K562 (cell line): Measurements from ENCODE around the gene TESK2. TPM values are rescaled to one million over a fixed set of nuclear protein-coding genes. Genes with fewer than 3 reads are reported as not detected.

Source experiments
- ATAC-seq: fragments of 200-7000 bp; cut with Tn5 transposase; 3 replicates; pipeline ENCODE4 v1.9.1; 2020; ENCODE audit warnings: moderate library complexity
- BruUV-seq: library from RNA; stranded (reverse); fragments of 400-500 nt; replicated peaks from 2 replicates; lab custom pipeline; 2021; lab: Mats Ljungman, UMichigan
- CTCF ChIA-PET: fragments of 300-600 bp; formaldehyde crosslinking; extraction: SDS; loops from one replicate; lab custom pipeline; 2021; ENCODE audit warnings: low intra/inter-chr PET ratio; lab: Yijun Ruan, JAX
- POLR2A ChIA-PET: fragments of 300-600, 350-650 bp; sonication (Branson Sonifier 250); formaldehyde crosslinking; extraction: SDS; loops from one replicate; lab custom pipeline; 2021; ENCODE audit warnings: antibody characterized with exemption, inconsistent platforms; lab: Yijun Ruan, JAX
- DNase-seq, 4 experiments: peaks; one replicate each; pipeline versions ENCODE4 v3.0.0 to v3.0.0-alpha.2; 2011 to 2018; ENCODE audit warnings: low spot score in 3 of 4, mixed read lengths in 3 of 4; ENCODE audit errors: extremely low read depth in 1 of 4
- FAIRE-seq: peaks from 2 replicates; lab custom pipeline; 2011; peaks lifted over from hg19 to GRCh38; lab: Jason Lieb, UNC
- H2AFZ ChIP-seq: 2 replicates; pipeline ENCODE4 v1.6.0; 2011; ENCODE audit warnings: low read depth, low read length, control low read depth, inconsistent platforms
- H3K27ac ChIP-seq: fragments of 200-600 bp; 3 replicates; pipeline ENCODE4 v1.8.0; 2011; ENCODE audit warnings: low read depth, mild to moderate bottlenecking, control low read depth, inconsistent platforms, low read length, moderate library complexity, mixed read lengths; ENCODE audit errors: extremely low read depth
- H3K27me3 ChIP-seq, 2 experiments: fragments of 300-600 bp in 1 of 2; 2 replicates in 1 of 2; 3 replicates in 1 of 2; pipeline versions ENCODE4 v1.6.0 to v1.8.0; 2011; ENCODE audit warnings: inconsistent platforms in 2 of 2, low read length in 2 of 2, mild to moderate bottlenecking in 1 of 2, mixed read lengths in 1 of 2, moderate library complexity in 1 of 2; ENCODE audit not compliant: control insufficient read depth in 2 of 2, insufficient read depth in 2 of 2
- H3K36me3 ChIP-seq: fragments of 300-600 bp; 3 replicates; pipeline ENCODE4 v1.8.0; 2011; ENCODE audit warnings: mild to moderate bottlenecking, low read length, inconsistent platforms; ENCODE audit not compliant: control insufficient read depth, insufficient read depth
- H3K4me1 ChIP-seq, 2 experiments: fragments of 200-600 bp in 1 of 2; replicated peaks in 1 of 2; 2 replicates in 1 of 2; 3 replicates in 1 of 2; pipeline versions ENCODE4 v1.5.1 to v1.8.0; 2011; ENCODE audit warnings: inconsistent platforms in 2 of 2, low read length in 2 of 2, mild to moderate bottlenecking in 1 of 2, mixed read lengths in 1 of 2, moderate library complexity in 1 of 2; ENCODE audit not compliant: control insufficient read depth in 2 of 2, insufficient read depth in 2 of 2
- H3K4me2 ChIP-seq: 2 replicates; pipeline ENCODE4 v1.6.1; 2011; ENCODE audit warnings: low read length, control low read depth, inconsistent platforms, mixed read lengths; ENCODE audit not compliant: insufficient read depth
- H3K4me3 ChIP-seq: fragments of 200-600 bp; sonication (generic), shearing (Covaris generic); 2 replicates; pipeline ENCODE4 v1.5.1; 2016; ENCODE audit warnings: control low read depth, inconsistent platforms
- H3K79me2 ChIP-seq: fragments of 200-600 bp; 3 replicates; pipeline ENCODE4 v1.8.0; 2011; ENCODE audit warnings: low read length, inconsistent platforms; ENCODE audit not compliant: control insufficient read depth, insufficient read depth
- H3K9ac ChIP-seq, 2 experiments: 2 replicates each; pipeline versions ENCODE4 v1.6.0 to v1.6.1; 2011; ENCODE audit warnings: low read depth in 2 of 2, low read length in 2 of 2, control low read depth in 1 of 2, inconsistent platforms in 1 of 2, mild to moderate bottlenecking in 1 of 2, mixed read lengths in 1 of 2; ENCODE audit not compliant: insufficient read depth in 1 of 2
- H3K9me1 ChIP-seq: one replicate; pipeline ENCODE4 v1.6.0; 2011; ENCODE audit warnings: inconsistent platforms, mild to moderate bottlenecking, low read length, moderate library complexity; ENCODE audit not compliant: control insufficient read depth, insufficient read depth
- H3K9me3 ChIP-seq: replicated peaks from 2 replicates; pipeline ENCODE4 v1.5.1; 2011; ENCODE audit warnings: low read depth, low read length, inconsistent platforms; ENCODE audit not compliant: control insufficient read depth, insufficient read depth
- H4K20me1 ChIP-seq: replicated peaks from 2 replicates; pipeline ENCODE4 v1.6.1; 2011; ENCODE audit warnings: low read length, inconsistent platforms, mixed read lengths; ENCODE audit not compliant: control insufficient read depth, insufficient read depth
- ARNT ChIP-seq, 2 experiments: fragments of 450-650 bp; IDR thresholded peaks; 2 replicates each; pipeline ENCODE4 v1.6.1; 2016; ENCODE audit warnings: mild to moderate bottlenecking in 1 of 2
- CC2D1A ChIP-seq: fragments of 450-650 bp; IDR thresholded peaks from 2 replicates; pipeline ENCODE4 v1.6.1; 2017; ENCODE audit warnings: mild to moderate bottlenecking
- MAZ ChIP-seq, 2 experiments: fragments of 450-650 bp in 1 of 2; sonication (generic) in 1 of 2; formaldehyde crosslinking; IDR thresholded peaks in 1 of 2; conservative IDR thresholded peaks in 1 of 2; 2 replicates each; pipeline versions ENCODE4 v1.4.0 to v1.5.0; 2020; ENCODE audit warnings: mild to moderate bottlenecking in 1 of 2, missing genetic modification reagents in 1 of 2
- MEIS2 ChIP-seq: fragments of 450-650 bp; IDR thresholded peaks from 2 replicates; pipeline ENCODE4 v1.6.1; 2014; ENCODE audit warnings: mild to moderate bottlenecking; ENCODE audit not compliant: partially characterized antibody
- PHF8 ChIP-seq: fragments of 200-600 bp; sonication (generic); IDR thresholded peaks from 2 replicates; pipeline ENCODE4 v1.6.1; 2012; ENCODE audit warnings: mixed run types, mild to moderate bottlenecking, inconsistent platforms, low read length, moderate library complexity, borderline replicate concordance
- POLR2AphosphoS2 ChIP-seq: IDR thresholded peaks from 2 replicates; pipeline ENCODE4 v1.6.1; 2012; ENCODE audit warnings: low read length, improper control_type of control experiment
- PTBP1 ChIP-seq: fragments of 200-400 bp; formaldehyde crosslinking; IDR thresholded peaks from 2 replicates; pipeline ENCODE4 v1.6.1; 2017; ENCODE audit warnings: low read depth, low read length
- REST ChIP-seq, 2 experiments: fragments of 450-650 bp; formaldehyde crosslinking in 1 of 2; IDR thresholded peaks; 2 replicates each; pipeline versions ENCODE4 v1.4.0 to v1.6.1; 2014 to 2020; ENCODE audit warnings: mild to moderate bottlenecking in 2 of 2, borderline replicate concordance in 1 of 2, low read depth in 1 of 2
- WGBS: fragments of 100-300 bp; shearing (Covaris generic); methylation state at CpG from one replicate; pipeline ENCODE4 v1.1.6; 2016; ENCODE audit warnings: low coverage, mixed read lengths; ENCODE audit not compliant: insufficient coverage; ENCODE audit errors: missing lambda C conversion rate; 5-methylcytosine and 5-hydroxymethylcytosine counted together
- in situ Hi-C: fragments of 300-500 bp; cut with MboI; formaldehyde crosslinking; loops from 4 replicates; pipeline ENCODE4 v1.15.0; 2018; ENCODE audit warnings: inconsistent platforms, mixed read lengths
- intact Hi-C: fragments of 100-400 bp; cut with micrococcal nuclease; formaldehyde crosslinking; loops from 2 replicates; pipeline ENCODE4 v1.14.2; 2022
- polyA plus RNA-seq, 8 experiments: library from polyadenylated mRNA; depleted of rRNA in 4 of 8; stranded (reverse) in 5 of 8; unstranded in 3 of 8; fragments of >200 nt; fragmentation: Nextera tagmentation in 2 of 8; fragmentation: Illumina TruSeq in 1 of 8; extraction: Ambion mirVana in 2 of 8; extraction: Trizol in 1 of 8; gene quantifications; 2 replicates each; pipeline versions ENCODE4 v1.2.1 to v1.2.3, GENCODE V29; 2011 to 2014; ENCODE audit warnings: inconsistent platforms in 1 of 8, missing spikeins in 1 of 8
- total RNA-seq, 7 experiments: library from RNA; depleted of rRNA in 6 of 7; stranded (reverse); fragments of >200 nt in 6 of 7; fragmentation: Illumina TruSeq in 2 of 7; extraction: Trizol in 2 of 7; gene quantifications; 2 replicates each; pipeline versions ENCODE4 v1.2.1 to v1.2.3, GENCODE V29; 2011 to 2021; ENCODE audit warnings: low replicate concordance in 1 of 7
- TF ChIP-seq, protein P1 (sequence below), 2 experiments: fragments of 450-650 bp; conservative IDR thresholded peaks; 2 replicates each; pipeline ENCODE4 v1.6.1; 2017; ENCODE audit warnings: mild to moderate bottlenecking in 2 of 2, moderate library complexity in 2 of 2
- TF ChIP-seq, protein P2 (sequence below): fragments of 200-800 bp; sonication (Bioruptor generic); IDR thresholded peaks from 2 replicates; pipeline ENCODE4 v1.6.1; 2017; ENCODE audit warnings: missing genetic modification characterization, missing compliant biosample characterization

TESK2 gene
- total and polyA plus RNA-seq, 9 of the 15 experiments (the other 6 are each of a cell fraction or from before 2014, with no cell fraction given) = 1.6 to 5.3 (median 3.7) TPM

DNA sequence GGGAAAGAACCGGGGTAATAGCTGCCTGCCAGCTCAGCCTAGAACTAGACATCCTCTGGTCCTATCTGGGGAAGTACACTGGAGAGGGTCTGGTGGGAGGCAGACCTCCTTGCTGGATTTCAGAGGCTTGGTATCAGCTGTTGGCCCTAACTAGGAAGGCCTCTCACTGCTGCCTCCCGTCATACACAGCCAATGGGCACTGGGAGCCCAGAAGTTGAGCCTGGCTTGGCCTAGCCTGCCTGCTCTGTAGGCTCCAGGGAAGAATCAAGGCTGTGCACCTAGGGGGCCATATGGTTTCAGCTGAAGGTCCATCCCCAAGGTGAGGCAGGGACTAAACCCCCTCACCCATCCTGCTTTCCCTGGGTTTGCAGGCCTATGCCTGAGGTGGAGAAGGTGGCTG is 146.5 kb downstream of the TESK2 start:
- in situ Hi-C loops = no loop called here
- intact Hi-C loops = loop anchor here (5.0 kb wide), 1 partner anchor 148 kb away; the partner anchor contains the start of gene TESK2
- H3K4me2 ChIP-seq = no peak overlapping the region
- H2AFZ ChIP-seq = no peak overlapping the region
- WGBS = 90% methylated on average over 2 of the region's 2 CpGs
- H3K9ac ChIP-seq = no peak overlapping the region
- H3K79me2 ChIP-seq = peaks cover 32% of the 10 kb centered on the region
- peaks cover 5% of the 10 kb centered on the region; the same call in 1 of the 2 replicates for H4K20me1 ChIP-seq
- ChIA-PET POLR2A (interaction anchor here (0.5 to 13.3 kb wide), 8 partner anchors 11 to 692 kb away, joined by 3 to 226 read pairs (median 3); partner anchors contain the start of gene UROD), CTCF (no interaction called here)
- ATAC-seq (no peak), DNase-seq (no peak), FAIRE-seq (no peak)
- BruUV-seq = no TSS peak
- no peaks in the 10 kb centered on the region for H3K27me3 ChIP-seq
- H3K27ac ChIP-seq = no peak overlapping the region
- H3K36me3 ChIP-seq = peaks cover 53% of the 10 kb centered on the region
- H3K4me1 ChIP-seq = peaks cover 6 to 12% of the 10 kb centered on the region in 2 experiments; a peak in 4 of 5 replicates
- no peaks in the 10 kb centered on the region for H3K9me3 ChIP-seq
- no peak overlapping the region for H3K4me3 ChIP-seq
- peaks cover 5% of the 10 kb centered on the region for H3K9me1 ChIP-seq
- TF ChIP-seq, protein P1, sequence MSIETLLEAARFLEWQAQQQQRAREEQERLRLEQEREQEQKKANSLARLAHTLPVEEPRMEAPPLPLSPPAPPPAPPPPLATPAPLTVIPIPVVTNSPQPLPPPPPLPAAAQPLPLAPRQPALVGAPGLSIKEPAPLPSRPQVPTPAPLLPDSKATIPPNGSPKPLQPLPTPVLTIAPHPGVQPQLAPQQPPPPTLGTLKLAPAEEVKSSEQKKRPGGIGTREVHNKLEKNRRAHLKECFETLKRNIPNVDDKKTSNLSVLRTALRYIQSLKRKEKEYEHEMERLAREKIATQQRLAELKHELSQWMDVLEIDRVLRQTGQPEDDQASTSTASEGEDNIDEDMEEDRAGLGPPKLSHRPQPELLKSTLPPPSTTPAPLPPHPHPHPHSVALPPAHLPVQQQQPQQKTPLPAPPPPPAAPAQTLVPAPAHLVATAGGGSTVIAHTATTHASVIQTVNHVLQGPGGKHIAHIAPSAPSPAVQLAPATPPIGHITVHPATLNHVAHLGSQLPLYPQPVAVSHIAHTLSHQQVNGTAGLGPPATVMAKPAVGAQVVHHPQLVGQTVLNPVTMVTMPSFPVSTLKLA (conservative IDR thresholded peaks at IDR 0.05) = no peak
- TF ChIP-seq PHF8 (no peak), MEIS2 (no peak), REST (IDR thresholded peaks at IDR 0.05; ENCODE audit: borderline replicate concordance) (no peak), REST (CRISPR knock-in tag; IDR thresholded peaks at IDR 0.05; ENCODE audit: low read depth) (no peak), ARNT (IDR thresholded peaks at IDR 0.05) (no peak), POLR2AphosphoS2 (0 out of 2 replicates have a peak, but pooled peaks have one; percentile 59), MAZ (CRISPR knock-in tag; conservative IDR thresholded peaks at IDR 0.05 in 1 of 2, IDR thresholded peaks at IDR 0.05 in 1 of 2) (no peak), CC2D1A (no peak), PTBP1 (no peak)
- TF ChIP-seq, protein P2, sequence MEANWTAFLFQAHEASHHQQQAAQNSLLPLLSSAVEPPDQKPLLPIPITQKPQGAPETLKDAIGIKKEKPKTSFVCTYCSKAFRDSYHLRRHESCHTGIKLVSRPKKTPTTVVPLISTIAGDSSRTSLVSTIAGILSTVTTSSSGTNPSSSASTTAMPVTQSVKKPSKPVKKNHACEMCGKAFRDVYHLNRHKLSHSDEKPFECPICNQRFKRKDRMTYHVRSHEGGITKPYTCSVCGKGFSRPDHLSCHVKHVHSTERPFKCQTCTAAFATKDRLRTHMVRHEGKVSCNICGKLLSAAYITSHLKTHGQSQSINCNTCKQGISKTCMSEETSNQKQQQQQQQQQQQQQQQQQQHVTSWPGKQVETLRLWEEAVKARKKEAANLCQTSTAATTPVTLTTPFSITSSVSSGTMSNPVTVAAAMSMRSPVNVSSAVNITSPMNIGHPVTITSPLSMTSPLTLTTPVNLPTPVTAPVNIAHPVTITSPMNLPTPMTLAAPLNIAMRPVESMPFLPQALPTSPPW (CRISPR knock-in tag) = no peak
